D721Med (cell line): Measurements from ENCODE around the gene CCDC77.
"Not testable (repeated sequence)": the region's sequence is repeated elsewhere in the genome, so short reads cannot be mapped to it uniquely, and the experiment has no call there.

Experiments used
- DNase-seq: peaks from one replicate; pipeline ENCODE4 v3.0.0; 2011; ENCODE audit warnings: low spot score; ENCODE audit not compliant: insufficient read length
- FAIRE-seq: peaks from 2 replicates; lab custom pipeline; 2011; peaks lifted over from hg19 to GRCh38; lab: Jason Lieb, UNC
- CTCF ChIP-seq: IDR thresholded peaks from 2 replicates; pipeline ENCODE4 v1.5.1; 2012; ENCODE audit warnings: mild to moderate bottlenecking, control low read depth; ENCODE audit not compliant: insufficient read depth; ENCODE audit errors: missing control alignments

CCDC77 gene

GRCh38 chr12:418432-418831 lies 17.0 kb downstream of the CCDC77 start:
- DNase-seq (no peak), FAIRE-seq (no peak)
- no peak for TF ChIP-seq CTCF

- DNase-seq (no peak), FAIRE-seq (no peak)
- no peak for TF ChIP-seq CTCF
Observed at GRCh38 chr12:422526-422925, 21.1 kb downstream of the CCDC77 start.

GRCh38 chr12:435737-436136 lies 34.3 kb downstream of the CCDC77 start:
- not testable (repeated sequence) for FAIRE-seq, DNase-seq

DNA sequence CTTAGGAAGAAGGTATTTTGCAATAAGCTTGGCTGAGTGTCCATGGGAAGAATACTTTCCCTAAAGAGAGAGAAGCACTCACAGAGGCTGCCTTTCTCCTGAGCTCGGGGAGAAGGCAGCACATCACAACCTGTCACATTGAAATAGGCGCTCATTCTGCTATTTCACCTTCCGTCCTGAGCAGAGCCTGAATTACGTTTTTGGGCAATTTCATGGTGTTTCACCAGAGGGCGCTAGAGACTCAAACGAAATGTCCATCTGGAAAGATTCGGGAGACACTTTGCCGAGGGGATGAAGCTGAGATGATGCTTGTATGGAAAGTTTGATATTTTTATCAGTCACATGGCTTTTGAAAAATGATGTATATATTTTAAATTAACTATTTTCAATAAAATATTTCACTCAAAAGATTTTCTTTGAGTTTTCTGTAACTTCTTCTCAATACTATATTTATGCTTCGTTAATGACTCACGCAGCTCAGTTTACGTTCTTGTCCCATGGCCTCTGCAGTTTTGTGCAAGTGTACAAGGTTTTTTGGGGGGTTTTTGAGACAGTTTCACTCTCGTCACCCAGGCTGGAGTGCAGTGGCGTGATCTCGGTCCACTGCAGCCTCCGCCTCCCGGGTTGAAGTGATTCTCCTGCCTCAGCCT lies 40.9 kb downstream of the CCDC77 start:
- TF ChIP-seq CTCF = peak; percentile 88
- peak; percentile 71 for FAIRE-seq
- peak; percentile 47 for DNase-seq

- DNase-seq = no peak
- TF ChIP-seq CTCF = no peak
- no peak for FAIRE-seq
Observed at GRCh38 chr12:447141-447540, 45.7 kb downstream of the CCDC77 start.

- DNase-seq = no peak
- TF ChIP-seq CTCF = no peak
- no peak for FAIRE-seq
Observed at GRCh38 chr12:449203-449602, 47.8 kb downstream of the CCDC77 start.

- FAIRE-seq = no peak
- no peak for DNase-seq
- no peak for TF ChIP-seq CTCF
Observed at GRCh38 chr12:450438-450837, 49.0 kb downstream of the CCDC77 start.
